HG03432 (cell line): ENCODE results near the gene RNF44.
"Not testable (repeated sequence)": the region's sequence is repeated elsewhere in the genome, so short reads cannot be mapped to it uniquely, and the experiment has no call there.

Experiments
- ATAC-seq: cut with Tn5 transposase; IDR thresholded peaks from one replicate; pipeline ENCODE4 v1.9.1; 2021; ENCODE audit warnings: mild to moderate bottlenecking, moderate library complexity; ENCODE audit not compliant: unreplicated experiment

RNF44 gene

GRCh38 chr5:176521286-176521685, 15.9 kb downstream of the RNF44 start:
- no peak for ATAC-seq

- ATAC-seq = no peak
Observed at GRCh38 chr5:176519810-176520720, 17.1 kb downstream of the RNF44 start.

DNA sequence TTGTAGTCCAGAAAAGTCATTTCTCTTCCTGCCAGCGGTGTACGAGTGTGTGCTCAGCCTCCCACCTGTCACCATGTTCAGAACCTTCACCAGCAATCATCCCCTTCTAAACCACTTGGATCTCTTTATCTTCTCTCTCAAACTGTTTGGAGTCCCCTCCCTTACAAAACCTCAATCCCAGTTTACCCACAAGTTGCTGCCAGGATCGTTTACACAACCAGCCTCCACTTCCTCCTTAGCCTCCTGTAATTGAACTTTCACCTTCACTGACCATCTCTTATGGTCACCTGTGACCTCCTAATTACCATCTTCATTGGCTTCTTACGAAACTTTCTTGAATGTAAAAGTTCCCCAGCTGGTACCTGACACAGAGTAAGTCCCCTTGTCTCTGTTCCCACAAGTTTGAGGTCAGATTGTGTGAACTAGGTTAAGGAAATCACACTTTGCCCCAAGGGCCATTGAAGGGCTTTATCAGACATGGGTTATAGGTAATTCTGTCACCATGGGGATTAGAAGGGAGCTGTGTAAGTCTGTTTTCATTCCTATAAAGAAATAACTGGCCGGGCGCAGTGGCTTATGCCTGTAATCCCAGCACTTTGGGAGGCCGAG, 20.0 kb downstream of the RNF44 start:
- no peak for ATAC-seq

DNA sequence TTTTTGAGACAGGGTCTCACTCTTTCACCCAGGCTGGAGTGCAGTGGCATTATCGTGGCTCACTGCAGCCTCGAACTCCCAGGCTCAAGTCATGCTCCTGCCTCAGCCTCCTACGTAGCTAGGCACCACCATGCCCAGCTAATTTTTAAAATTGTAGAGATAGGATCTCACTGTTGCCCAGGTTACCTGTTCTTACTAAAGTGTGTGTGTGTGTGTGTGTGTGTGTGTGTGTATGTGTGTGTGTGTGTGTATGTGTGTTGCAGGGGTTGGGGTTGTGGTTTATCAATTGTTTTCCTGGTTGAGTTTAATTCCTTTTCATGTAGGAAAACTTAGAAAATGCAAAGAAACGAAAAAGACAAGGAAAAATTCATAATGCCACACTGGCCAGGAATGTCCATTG, 21.8 kb downstream of the RNF44 start:
- ATAC-seq = no peak

- no peak for ATAC-seq
Observed at GRCh38 chr5:176514244-176514950, 22.8 kb downstream of the RNF44 start.

GRCh38 chr5:176513788-176514187, 23.4 kb downstream of the RNF44 start:
- no peak for ATAC-seq

GRCh38 chr5:176508603-176509002, 28.6 kb downstream of the RNF44 start:
- no peak for ATAC-seq

DNA sequence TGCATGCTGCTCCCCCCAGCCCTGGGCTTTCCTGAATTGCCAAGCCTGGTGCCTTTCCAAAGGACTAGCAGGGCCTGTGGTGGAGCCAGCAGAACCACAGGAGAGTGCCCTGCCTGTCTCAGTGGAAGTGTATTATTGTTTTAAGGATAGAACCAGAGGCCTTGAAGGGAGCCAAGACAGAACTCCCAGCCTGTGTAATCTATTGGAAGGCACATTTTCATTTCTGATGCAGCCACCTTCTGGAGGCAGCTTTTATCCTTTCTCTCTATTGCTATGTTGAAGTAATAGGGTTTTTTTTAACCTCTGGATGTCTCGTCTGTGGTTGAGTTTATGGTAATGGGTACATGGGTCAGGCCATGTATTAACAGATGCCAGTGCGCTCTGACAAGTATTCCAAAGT, 29.3 kb downstream of the RNF44 start:
- no peak for ATAC-seq

DNA sequence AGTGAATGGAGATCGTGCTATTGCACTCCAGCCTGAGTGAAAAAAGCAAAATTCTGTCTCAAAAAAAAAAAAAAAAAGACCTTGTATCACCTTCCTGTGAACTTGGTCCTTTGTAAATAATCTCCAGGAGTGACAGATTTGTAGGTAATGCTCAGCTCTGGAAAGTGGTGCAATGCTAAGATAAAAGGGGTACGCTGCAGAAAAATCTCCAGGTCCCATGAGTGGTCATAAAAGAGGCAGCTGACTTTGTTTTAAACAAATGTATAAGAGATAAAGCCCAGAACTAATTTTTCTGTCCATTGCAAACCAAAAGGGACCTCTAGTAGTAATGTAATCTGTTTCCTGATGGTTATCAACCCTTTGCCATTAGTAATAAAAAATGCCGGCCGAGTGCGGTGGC, 33.7 kb downstream of the RNF44 start:
- no peak for ATAC-seq

GRCh38 chr5:176501333-176501732, 35.9 kb downstream of the RNF44 start:
- ATAC-seq = no peak

DNA sequence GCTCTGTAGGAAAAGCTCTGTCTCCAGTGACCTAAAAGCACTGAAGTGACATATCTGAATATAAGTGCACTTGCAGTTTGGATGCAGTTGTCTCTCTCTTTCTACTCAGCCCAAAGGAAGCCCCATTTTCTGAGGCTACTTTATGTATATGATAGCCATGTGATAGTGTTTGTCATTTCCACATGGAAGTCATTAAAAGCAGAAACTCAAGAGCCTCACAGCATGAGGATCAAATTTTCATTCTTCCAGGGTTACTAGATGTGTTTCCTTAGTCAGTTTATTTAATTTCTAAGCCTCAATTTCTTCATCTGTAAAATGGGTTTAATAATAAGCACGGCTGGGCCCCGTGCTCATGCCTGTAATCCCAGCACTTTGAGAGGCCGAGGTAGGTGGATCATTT, 36.7 kb downstream of the RNF44 start:
- no peak for ATAC-seq

GRCh38 chr5:176499273-176499672, 37.9 kb downstream of the RNF44 start:
- ATAC-seq = no peak

- ATAC-seq = no peak
Observed at GRCh38 chr5:176497852-176498251, 39.4 kb downstream of the RNF44 start.

DNA sequence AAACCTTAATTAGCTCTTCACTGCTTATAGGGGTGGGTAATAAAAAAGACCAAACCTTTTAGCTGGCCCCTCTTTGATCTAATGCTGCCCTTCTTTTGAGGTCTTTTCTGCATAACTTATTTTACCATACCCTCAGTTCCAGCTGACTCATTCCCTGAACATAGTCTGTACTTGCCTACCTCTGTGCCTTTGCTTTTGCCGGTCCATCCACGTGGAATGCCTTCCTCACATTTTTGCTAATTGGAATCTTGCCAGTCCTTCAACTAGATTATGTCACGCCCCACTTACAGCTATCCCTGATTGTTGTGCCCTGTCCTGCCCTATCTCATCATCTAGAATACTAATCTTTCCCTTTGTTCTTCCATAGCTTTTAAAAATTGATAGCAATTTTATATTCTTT, 44.8 kb downstream of the RNF44 start:
- ATAC-seq = no peak

- no peak for ATAC-seq
Observed at GRCh38 chr5:176491901-176492300, 45.3 kb downstream of the RNF44 start.

DNA sequence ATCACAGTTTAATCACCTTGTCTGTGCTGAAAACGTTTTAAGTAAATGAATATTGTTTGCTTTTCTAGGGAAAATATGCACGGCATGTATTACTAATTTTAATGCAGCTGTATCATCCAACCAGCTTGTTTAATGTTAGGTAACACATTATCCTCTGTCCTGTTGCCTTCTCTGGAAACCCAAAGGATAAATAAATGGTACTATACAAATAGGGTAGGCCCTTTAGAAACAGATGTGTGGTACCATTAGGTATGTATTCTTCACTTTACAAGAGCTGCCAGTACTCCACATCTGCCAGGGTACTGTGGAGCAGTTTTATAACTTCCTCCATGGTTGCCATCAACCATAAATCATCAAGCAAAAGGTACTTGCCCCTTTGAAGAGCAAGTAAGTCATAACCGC, 46.1 kb downstream of the RNF44 start:
- ATAC-seq = no peak

DNA sequence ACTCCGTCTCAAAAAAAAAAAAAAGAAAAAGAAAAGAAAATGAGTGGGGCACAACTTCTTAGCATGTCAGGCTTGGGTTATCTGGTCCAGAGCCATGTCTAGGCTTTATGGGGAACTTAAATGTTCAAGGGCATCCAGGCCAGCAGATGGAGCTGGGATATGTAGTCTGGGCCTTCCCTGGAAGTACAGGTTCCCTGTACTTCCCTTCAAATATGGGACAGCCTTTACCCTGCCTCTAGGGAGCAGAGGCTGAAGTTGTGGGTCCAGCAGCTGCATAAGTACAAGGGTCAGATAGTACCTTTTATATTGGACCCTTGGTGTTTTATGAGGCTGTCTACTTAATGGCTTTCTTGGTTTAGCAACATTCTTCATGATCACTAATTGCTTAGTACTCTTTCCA, 46.9 kb downstream of the RNF44 start:
- ATAC-seq = no peak

DNA sequence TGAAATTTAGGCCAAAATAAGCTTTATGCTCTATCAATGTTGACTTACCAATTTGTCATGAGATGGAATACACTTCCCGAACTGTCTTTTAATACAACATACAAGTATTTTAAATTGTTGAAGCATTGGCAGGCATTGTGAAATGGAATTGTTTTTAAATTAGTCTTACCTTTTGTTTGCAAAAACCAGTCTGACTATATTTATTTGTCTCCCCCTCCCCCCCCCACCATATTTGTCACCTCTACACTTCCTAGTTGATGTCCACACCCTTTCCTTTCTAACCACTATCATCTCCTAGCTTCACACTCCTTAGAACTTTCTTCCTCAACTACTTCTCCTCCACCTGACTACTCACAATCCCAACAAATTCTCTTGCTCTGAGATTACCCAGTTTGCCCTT, 48.1 kb downstream of the RNF44 start:
- ATAC-seq = no peak

DNA sequence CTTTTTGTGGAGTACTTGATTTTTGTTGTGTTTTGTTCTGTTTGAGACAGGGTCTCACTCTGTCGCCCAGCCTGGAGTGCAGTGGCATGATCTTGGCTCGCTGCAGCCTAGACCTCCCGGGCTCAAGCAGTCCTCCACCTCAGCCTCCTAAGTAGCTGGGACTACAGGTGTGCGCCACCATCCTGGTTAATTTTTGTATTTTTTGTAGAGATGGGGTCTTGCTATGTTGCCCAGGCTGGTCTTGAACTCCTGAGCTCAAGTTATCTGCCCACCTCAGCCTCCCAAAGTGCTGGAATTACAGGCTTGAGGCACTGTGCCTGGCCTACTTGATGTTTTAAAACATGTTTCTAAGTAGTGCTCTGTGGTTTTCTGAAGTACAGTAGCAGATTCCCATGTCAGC, 50.0 kb downstream of the RNF44 start:
- ATAC-seq = not testable (repeated sequence)

GRCh38 chr5:176486189-176486757, 50.9 kb downstream of the RNF44 start:
- no peak for ATAC-seq

GRCh38 chr5:176485176-176485575, 52.0 kb downstream of the RNF44 start:
- no peak for ATAC-seq
